Activated T-cell treated with anti-CD3 and anti-CD28 coated beads for 48 hours (primary cell): Measurements from ENCODE around the gene EVX2.

Source experiments
- DNase-seq: peaks from one replicate; pipeline ENCODE4 v3.0.0-alpha.2; 2020; ENCODE audit warnings: low read depth

Gene EVX2

GRCh38 chr2:176107731-176108181 lies 24.0 kb upstream of the EVX2 start:
- no peak for DNase-seq

GRCh38 chr2:176106581-176107539 lies 23.1 kb upstream of the EVX2 start, which contains the start of gene HOXD11:
Gene HOXD11, plus strand, starts transcription at chr2:176107280. Its CDS starts 76 bp downstream, at chr2:176107356.
- DNase-seq, result no peak

- DNase-seq, result no peak
Observed at GRCh38 chr2:176105730-176106580, 22.2 kb upstream of the EVX2 start.

- no peak for DNase-seq
Observed at GRCh38 chr2:176105078-176105729, 21.4 kb upstream of the EVX2 start.

GRCh38 chr2:176104316-176105077 lies 20.7 kb upstream of the EVX2 start:
- DNase-seq, result no peak

GRCh38 chr2:176103742-176104315 lies 20.1 kb upstream of the EVX2 start:
- no peak for DNase-seq

GRCh38 chr2:176103194-176103593 lies 19.4 kb upstream of the EVX2 start:
- DNase-seq, result no peak

GRCh38 chr2:176102309-176102866 lies 18.6 kb upstream of the EVX2 start:
- DNase-seq, result no peak

- no peak for DNase-seq
Observed at GRCh38 chr2:176101842-176102241, 18.1 kb upstream of the EVX2 start.

GRCh38 chr2:176101216-176101830 lies 17.6 kb upstream of the EVX2 start:
- no peak for DNase-seq

GRCh38 chr2:176100547-176101140 lies 16.9 kb upstream of the EVX2 start:
- DNase-seq, result no peak

GRCh38 chr2:176099728-176100546 lies 16.2 kb upstream of the EVX2 start, which contains the start of gene HOXD12:
Gene HOXD12, plus strand, starts transcription at chr2:176099795. Its CDS starts 7 bp downstream, at chr2:176099802.
- DNase-seq, result no peak

GRCh38 chr2:176099159-176099727 lies 15.5 kb upstream of the EVX2 start:
- DNase-seq, result no peak

- DNase-seq, result no peak
Observed at GRCh38 chr2:176098366-176099158, 14.8 kb upstream of the EVX2 start.

- no peak for DNase-seq
Observed at GRCh38 chr2:176097820-176098365, 14.1 kb upstream of the EVX2 start.

GRCh38 chr2:176096986-176097819 lies 13.4 kb upstream of the EVX2 start:
- DNase-seq, result peak; percentile 48
